HG03060 (cell line): ENCODE data around the gene SLC35F6.
"Not testable (repeated sequence)": the region's sequence is repeated elsewhere in the genome, so short reads cannot be mapped to it uniquely, and the experiment has no call there.

Source experiments
- ATAC-seq: cut with Tn5 transposase; IDR thresholded peaks from one replicate; pipeline ENCODE4 v1.9.1; 2021; ENCODE audit warnings: low read depth, moderate number of reproducible peaks; ENCODE audit not compliant: unreplicated experiment

SLC35F6 gene

DNA sequence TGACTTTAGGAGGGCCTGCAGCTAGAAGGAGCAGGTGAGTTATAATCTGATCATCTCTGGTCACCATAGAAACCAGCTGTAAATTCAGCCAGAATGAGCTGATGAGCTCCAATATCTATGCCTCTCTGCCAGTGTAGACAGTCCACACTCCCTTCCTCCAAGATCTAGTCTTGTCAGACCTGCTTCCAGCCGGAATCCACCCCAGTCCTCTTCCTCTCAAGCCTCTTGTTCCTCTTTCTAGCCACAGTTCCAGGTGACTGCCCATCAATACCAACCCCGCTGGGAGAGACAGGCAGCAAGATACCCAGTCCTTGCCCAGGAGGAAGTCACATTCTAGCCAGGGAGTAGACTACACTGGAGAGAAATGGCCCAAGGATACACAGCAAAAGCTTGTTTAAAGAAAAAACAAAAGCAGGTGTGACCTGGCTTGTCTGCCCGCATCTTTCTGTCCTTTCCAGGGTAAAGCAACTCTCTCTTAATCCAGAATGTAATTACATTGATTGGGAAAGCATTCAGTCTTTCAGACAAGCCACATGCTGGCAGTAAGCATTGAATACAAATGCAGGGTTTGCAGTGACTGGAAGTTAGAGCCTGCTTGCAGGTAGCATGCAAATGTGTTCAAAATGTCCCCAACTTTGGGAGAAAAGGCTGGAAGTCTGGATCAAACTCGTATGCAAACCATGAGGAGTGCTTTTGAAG lies 9.0 kb upstream of the SLC35F6 start:
- ATAC-seq, result no peak

GRCh38 chr2:26756337-26756736 lies 7.7 kb upstream of the SLC35F6 start:
- no peak for ATAC-seq

DNA sequence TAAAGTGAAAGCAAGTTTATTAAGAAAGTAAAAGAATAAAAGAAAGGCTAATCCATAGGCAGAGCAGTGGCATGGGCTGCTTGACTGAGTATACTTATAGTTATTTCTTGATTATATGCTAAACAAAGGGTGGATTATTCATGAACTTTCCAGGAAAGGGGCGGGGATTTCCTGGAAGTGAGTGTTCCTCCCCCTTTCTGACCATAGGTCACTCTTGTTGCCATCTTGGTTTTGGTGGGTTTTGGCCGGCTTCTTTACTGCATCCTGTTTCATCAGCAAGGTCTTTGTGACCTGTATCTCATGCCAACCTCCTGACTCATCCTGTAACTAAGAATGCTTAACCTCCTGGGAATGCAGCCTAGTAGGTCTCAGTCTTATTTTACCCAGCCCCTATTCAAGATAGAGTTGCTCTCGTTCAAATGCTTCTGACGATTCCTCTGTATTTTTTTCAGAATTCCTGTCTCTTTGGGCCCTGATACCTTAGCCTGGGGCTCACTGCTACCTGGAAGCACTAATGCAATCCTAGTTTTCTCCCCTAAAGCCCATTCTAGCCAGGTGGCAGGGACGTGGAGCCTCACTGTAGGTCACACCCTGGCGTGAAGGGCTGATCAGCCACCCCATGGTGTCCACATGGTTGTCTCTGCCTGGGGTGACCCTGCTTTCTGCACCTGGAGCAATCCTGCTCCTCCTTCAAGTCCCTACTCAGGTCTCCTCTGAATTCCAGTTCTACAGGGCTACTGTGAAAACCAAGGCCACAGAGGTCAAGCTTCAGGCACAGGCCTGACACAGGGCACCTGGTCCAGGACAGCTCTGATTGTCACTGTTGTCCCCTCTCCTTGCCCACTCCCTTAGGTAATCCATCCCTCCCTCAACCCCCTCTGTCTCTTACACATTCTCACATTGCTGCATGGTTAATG lies 6.0 kb upstream of the SLC35F6 start:
- no peak for ATAC-seq

GRCh38 chr2:26758790-26759321 lies 5.2 kb upstream of the SLC35F6 start:
- ATAC-seq, result no peak

DNA sequence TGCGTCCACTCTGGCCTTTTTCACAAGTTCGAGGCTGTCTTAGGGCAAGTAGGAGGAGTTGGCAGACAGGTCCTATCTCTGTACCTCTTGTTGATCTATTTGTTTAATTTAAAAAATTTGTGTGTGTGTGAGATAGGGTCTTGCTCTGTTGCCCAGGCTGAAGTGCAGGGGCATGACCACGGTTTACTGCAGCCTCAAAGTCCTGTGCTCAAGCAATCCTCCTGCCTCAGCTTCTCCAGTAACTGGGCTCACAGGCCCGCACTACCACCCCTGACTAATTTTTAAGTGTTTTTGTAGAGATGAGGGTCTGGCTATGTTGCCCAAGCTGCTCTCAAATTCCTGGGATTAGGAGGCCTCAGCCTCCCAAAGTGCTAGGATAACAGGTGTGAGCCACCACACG lies 4.2 kb upstream of the SLC35F6 start:
- ATAC-seq, result no peak

GRCh38 chr2:26760991-26761390 lies 3.1 kb upstream of the SLC35F6 start:
- not testable (repeated sequence) for ATAC-seq

DNA sequence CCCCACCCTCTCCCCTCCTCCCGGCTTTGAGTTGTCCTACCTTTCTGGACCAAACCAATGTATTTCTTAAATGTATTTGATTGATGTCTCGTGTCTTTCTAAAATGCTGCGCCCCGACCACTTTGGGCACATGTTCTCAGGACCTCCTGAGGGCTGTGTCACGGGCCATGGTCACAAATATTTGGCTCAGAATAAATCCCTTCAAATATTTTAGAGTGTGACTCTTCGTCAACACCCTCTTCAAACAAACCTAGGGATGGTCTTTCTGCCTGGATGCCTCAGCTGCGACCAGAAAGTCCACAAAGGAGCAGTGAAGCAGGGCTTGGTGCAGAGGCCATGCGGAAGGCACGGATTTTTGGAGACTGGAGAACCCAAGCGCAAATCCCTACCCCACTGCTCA lies 1.1 kb upstream of the SLC35F6 start:
- ATAC-seq, result no peak

GRCh38 chr2:26764906-26765305 lies 822 bp downstream of the SLC35F6 start:
- no peak for ATAC-seq

GRCh38 chr2:26765475-26766200 lies 1.6 kb downstream of the SLC35F6 start:
- no peak for ATAC-seq

GRCh38 chr2:26767129-26767528 lies 3.0 kb downstream of the SLC35F6 start:
- ATAC-seq, result no peak

DNA sequence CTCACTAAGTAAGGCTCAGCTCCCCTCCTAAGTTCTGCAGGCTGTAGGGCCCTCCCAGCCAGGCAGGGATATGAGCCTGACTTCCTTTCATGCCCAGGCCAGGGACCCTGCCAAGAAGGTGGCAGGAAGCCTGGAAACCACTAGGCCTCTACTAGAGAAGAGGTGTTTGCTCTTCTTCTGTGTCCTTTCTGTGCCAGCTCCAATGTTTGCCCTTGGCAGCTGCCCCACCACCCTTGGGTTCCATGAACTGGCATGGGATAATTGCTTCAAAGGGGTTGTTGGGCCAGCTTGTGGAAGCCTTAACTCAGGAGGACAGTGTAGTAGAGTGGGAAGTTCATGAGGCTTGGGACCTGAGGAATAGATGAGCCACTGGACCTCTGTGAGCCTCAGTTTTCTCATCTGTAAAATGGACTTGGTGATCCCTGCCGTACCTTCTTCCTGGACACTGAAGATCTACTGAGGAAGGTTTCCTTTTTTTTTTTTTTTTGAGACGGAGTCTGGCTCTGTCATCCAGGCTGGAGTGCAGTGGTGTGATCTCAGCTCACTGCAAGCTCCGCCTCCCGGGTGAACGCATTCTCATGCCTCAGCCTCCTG lies 3.9 kb downstream of the SLC35F6 start:
- ATAC-seq, result no peak

- no peak for ATAC-seq
These were observed 4.6 kb downstream of the SLC35F6 start for GRCh38 chr2:26768759-26769088.

DNA sequence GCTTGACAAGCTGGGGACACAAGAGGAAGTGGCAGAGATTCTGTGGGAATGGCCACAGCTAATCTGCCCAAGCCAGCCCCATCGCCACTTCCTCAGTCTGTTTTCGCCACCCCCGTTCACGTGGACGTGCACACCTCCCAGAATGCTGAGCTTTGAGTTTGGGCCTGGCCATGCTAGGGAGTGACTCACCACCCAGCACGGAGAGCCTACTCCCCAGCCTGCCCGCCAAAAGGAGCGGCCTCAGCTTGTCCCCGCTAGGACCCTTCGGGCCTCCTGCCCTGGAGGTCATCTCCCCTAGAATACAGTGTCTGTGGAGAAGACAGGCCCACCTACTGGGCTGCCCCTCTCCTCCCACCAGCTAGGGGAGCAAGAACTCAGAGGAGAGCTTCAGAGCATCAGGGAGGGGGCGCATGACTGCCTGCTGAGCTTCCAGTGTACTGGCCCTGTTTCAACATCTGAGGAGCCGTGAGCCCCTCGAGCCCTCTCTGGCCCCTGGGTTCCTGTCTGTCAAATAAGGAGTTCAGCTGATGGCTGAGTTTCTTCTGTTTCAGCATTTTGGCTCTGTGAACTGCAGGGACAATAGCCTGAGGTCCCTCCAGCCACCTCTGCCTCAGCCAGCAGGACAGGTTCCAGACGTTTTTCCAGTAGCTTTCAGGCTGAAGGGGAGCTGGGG lies 5.1 kb downstream of the SLC35F6 start:
- no peak for ATAC-seq

GRCh38 chr2:26770986-26771586 lies 7.0 kb downstream of the SLC35F6 start:
- ATAC-seq, result no peak

- ATAC-seq, result no peak
These were observed 8.2 kb downstream of the SLC35F6 start for GRCh38 chr2:26772064-26773001.

- no peak for ATAC-seq
These were observed 12.2 kb downstream of the SLC35F6 start for GRCh38 chr2:26776195-26776800.

DNA sequence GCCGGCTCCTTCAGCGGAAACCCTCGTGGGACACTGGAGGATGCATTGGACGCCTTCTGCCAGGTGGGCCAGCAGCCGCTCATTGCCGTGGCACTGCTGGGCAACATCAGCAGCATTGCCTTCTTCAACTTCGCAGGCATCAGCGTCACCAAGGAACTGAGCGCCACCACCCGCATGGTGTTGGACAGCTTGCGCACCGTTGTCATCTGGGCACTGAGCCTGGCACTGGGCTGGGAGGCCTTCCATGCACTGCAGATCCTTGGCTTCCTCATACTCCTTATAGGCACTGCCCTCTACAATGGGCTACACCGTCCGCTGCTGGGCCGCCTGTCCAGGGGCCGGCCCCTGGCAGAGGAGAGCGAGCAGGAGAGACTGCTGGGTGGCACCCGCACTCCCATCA lies 14.0 kb downstream of the SLC35F6 start:
- no peak for ATAC-seq

GRCh38 chr2:26778507-26778906 lies 14.4 kb downstream of the SLC35F6 start:
- no peak for ATAC-seq
